K562 (cell line): ENCODE measurements around the gene TMEM89. TPM values are rescaled to one million over a fixed set of nuclear protein-coding genes. Genes with fewer than 3 reads are reported as not detected.

ENCODE experiments used
- ATAC-seq: fragments of 200-7000 bp; cut with Tn5 transposase; 3 replicates; pipeline ENCODE4 v1.9.1; 2020; ENCODE audit warnings: moderate library complexity
- BruUV-seq: library from RNA; stranded (reverse); fragments of 400-500 nt; replicated peaks from 2 replicates; lab custom pipeline; 2021; lab: Mats Ljungman, UMichigan
- CTCF ChIA-PET: fragments of 300-600 bp; formaldehyde crosslinking; extraction: SDS; loops from one replicate; lab custom pipeline; 2021; ENCODE audit warnings: low intra/inter-chr PET ratio; lab: Yijun Ruan, JAX
- POLR2A ChIA-PET: fragments of 300-600, 350-650 bp; sonication (Branson Sonifier 250); formaldehyde crosslinking; extraction: SDS; loops from one replicate; lab custom pipeline; 2021; ENCODE audit warnings: antibody characterized with exemption, inconsistent platforms; lab: Yijun Ruan, JAX
- DNase-seq, 4 experiments: peaks; one replicate each; pipeline versions ENCODE4 v3.0.0 to v3.0.0-alpha.2; 2011 to 2018; ENCODE audit warnings: low spot score in 3 of 4, mixed read lengths in 3 of 4; ENCODE audit errors: extremely low read depth in 1 of 4
- FAIRE-seq: peaks from 2 replicates; lab custom pipeline; 2011; peaks lifted over from hg19 to GRCh38; lab: Jason Lieb, UNC
- H2AFZ ChIP-seq: 2 replicates; pipeline ENCODE4 v1.6.0; 2011; ENCODE audit warnings: low read depth, low read length, control low read depth, inconsistent platforms
- H3K27ac ChIP-seq: fragments of 200-600 bp; 3 replicates; pipeline ENCODE4 v1.8.0; 2011; ENCODE audit warnings: low read depth, mild to moderate bottlenecking, control low read depth, inconsistent platforms, low read length, moderate library complexity, mixed read lengths; ENCODE audit errors: extremely low read depth
- H3K27me3 ChIP-seq, 2 experiments: fragments of 300-600 bp in 1 of 2; 2 replicates in 1 of 2; 3 replicates in 1 of 2; pipeline versions ENCODE4 v1.6.0 to v1.8.0; 2011; ENCODE audit warnings: inconsistent platforms in 2 of 2, low read length in 2 of 2, mild to moderate bottlenecking in 1 of 2, mixed read lengths in 1 of 2, moderate library complexity in 1 of 2; ENCODE audit not compliant: control insufficient read depth in 2 of 2, insufficient read depth in 2 of 2
- H3K36me3 ChIP-seq: fragments of 300-600 bp; 3 replicates; pipeline ENCODE4 v1.8.0; 2011; ENCODE audit warnings: mild to moderate bottlenecking, low read length, inconsistent platforms; ENCODE audit not compliant: control insufficient read depth, insufficient read depth
- H3K4me1 ChIP-seq, 2 experiments: fragments of 200-600 bp in 1 of 2; replicated peaks in 1 of 2; 2 replicates in 1 of 2; 3 replicates in 1 of 2; pipeline versions ENCODE4 v1.5.1 to v1.8.0; 2011; ENCODE audit warnings: inconsistent platforms in 2 of 2, low read length in 2 of 2, mild to moderate bottlenecking in 1 of 2, mixed read lengths in 1 of 2, moderate library complexity in 1 of 2; ENCODE audit not compliant: control insufficient read depth in 2 of 2, insufficient read depth in 2 of 2
- H3K4me2 ChIP-seq: 2 replicates; pipeline ENCODE4 v1.6.1; 2011; ENCODE audit warnings: low read length, control low read depth, inconsistent platforms, mixed read lengths; ENCODE audit not compliant: insufficient read depth
- H3K4me3 ChIP-seq: fragments of 200-600 bp; sonication (generic), shearing (Covaris generic); 2 replicates; pipeline ENCODE4 v1.5.1; 2016; ENCODE audit warnings: control low read depth, inconsistent platforms
- H3K79me2 ChIP-seq: fragments of 200-600 bp; 3 replicates; pipeline ENCODE4 v1.8.0; 2011; ENCODE audit warnings: low read length, inconsistent platforms; ENCODE audit not compliant: control insufficient read depth, insufficient read depth
- H3K9ac ChIP-seq, 2 experiments: 2 replicates each; pipeline versions ENCODE4 v1.6.0 to v1.6.1; 2011; ENCODE audit warnings: low read depth in 2 of 2, low read length in 2 of 2, control low read depth in 1 of 2, inconsistent platforms in 1 of 2, mild to moderate bottlenecking in 1 of 2, mixed read lengths in 1 of 2; ENCODE audit not compliant: insufficient read depth in 1 of 2
- H3K9me1 ChIP-seq: one replicate; pipeline ENCODE4 v1.6.0; 2011; ENCODE audit warnings: inconsistent platforms, mild to moderate bottlenecking, low read length, moderate library complexity; ENCODE audit not compliant: control insufficient read depth, insufficient read depth
- H3K9me3 ChIP-seq: replicated peaks from 2 replicates; pipeline ENCODE4 v1.5.1; 2011; ENCODE audit warnings: low read depth, low read length, inconsistent platforms; ENCODE audit not compliant: control insufficient read depth, insufficient read depth
- H4K20me1 ChIP-seq: replicated peaks from 2 replicates; pipeline ENCODE4 v1.6.1; 2011; ENCODE audit warnings: low read length, inconsistent platforms, mixed read lengths; ENCODE audit not compliant: control insufficient read depth, insufficient read depth
- BCOR ChIP-seq: fragments of 450-650 bp; IDR thresholded peaks from 2 replicates; pipeline ENCODE4 v1.6.1; 2016
- FOS ChIP-seq: IDR thresholded peaks from 3 replicates; pipeline ENCODE4 v1.6.1; 2011; ENCODE audit not compliant: insufficient read length; ENCODE audit errors: extremely low read depth
- WGBS: fragments of 100-300 bp; shearing (Covaris generic); methylation state at CpG from one replicate; pipeline ENCODE4 v1.1.6; 2016; ENCODE audit warnings: low coverage, mixed read lengths; ENCODE audit not compliant: insufficient coverage; ENCODE audit errors: missing lambda C conversion rate; 5-methylcytosine and 5-hydroxymethylcytosine counted together
- in situ Hi-C: fragments of 300-500 bp; cut with MboI; formaldehyde crosslinking; loops from 4 replicates; pipeline ENCODE4 v1.15.0; 2018; ENCODE audit warnings: inconsistent platforms, mixed read lengths
- intact Hi-C: fragments of 100-400 bp; cut with micrococcal nuclease; formaldehyde crosslinking; loops from 2 replicates; pipeline ENCODE4 v1.14.2; 2022
- polyA plus RNA-seq, 8 experiments: library from polyadenylated mRNA; depleted of rRNA in 4 of 8; stranded (reverse) in 5 of 8; unstranded in 3 of 8; fragments of >200 nt; fragmentation: Nextera tagmentation in 2 of 8; fragmentation: Illumina TruSeq in 1 of 8; extraction: Ambion mirVana in 2 of 8; extraction: Trizol in 1 of 8; gene quantifications; 2 replicates each; pipeline versions ENCODE4 v1.2.1 to v1.2.3, GENCODE V29; 2011 to 2014; ENCODE audit warnings: inconsistent platforms in 1 of 8, missing spikeins in 1 of 8
- total RNA-seq, 7 experiments: library from RNA; depleted of rRNA in 6 of 7; stranded (reverse); fragments of >200 nt in 6 of 7; fragmentation: Illumina TruSeq in 2 of 7; extraction: Trizol in 2 of 7; gene quantifications; 2 replicates each; pipeline versions ENCODE4 v1.2.1 to v1.2.3, GENCODE V29; 2011 to 2021; ENCODE audit warnings: low replicate concordance in 1 of 7
- TF ChIP-seq, protein P1 (sequence below): sonication (generic); formaldehyde crosslinking; IDR thresholded peaks from 2 replicates; pipeline ENCODE4 v1.8.1; 2022; ENCODE audit warnings: missing genetic modification reagents

The TMEM89 gene
- total and polyA plus RNA-seq, 9 of the 15 experiments (the other 6 are each of a cell fraction or from before 2014, with no cell fraction given) = not detected

DNA sequence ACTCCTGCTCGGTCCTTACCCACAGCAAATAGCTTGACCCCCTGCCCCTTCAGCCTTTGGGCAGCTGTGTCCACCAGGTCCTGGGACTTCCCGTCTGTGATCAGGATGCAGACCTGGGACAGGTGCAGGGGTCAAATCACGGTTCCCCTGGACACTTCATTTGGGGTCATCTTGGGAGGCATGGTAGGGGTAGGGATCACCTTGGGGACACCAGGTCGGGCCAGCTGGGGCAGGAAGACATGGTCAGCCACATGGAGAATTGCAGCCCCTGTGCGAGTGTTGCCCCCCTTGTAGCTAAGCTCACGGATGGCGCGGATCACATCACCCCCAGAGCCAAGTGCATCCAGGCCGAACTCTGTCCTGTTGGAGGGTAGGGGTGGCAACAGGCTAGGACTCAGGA is 28.2 kb downstream of the TMEM89 start:
- no peaks in the 10 kb centered on the region for H4K20me1 ChIP-seq
- no peak overlapping the region for H3K4me2 ChIP-seq
- peaks cover 11% of the 10 kb centered on the region; the same call in 2 of the 3 replicates for H3K36me3 ChIP-seq
- H3K4me3 ChIP-seq = no peak overlapping the region
- intact Hi-C loops (no loop called here), in situ Hi-C loops (no loop called here)
- peaks cover 0 to 31% of the 10 kb centered on the region in 2 experiments; a peak in 3 of 5 replicates for H3K27me3 ChIP-seq
- CTCF ChIA-PET = no interaction called here
- WGBS = 29% methylated on average over 4 of the region's 9 CpGs
- DNase-seq (no peak), FAIRE-seq (no peak), ATAC-seq (no peak)
- H2AFZ ChIP-seq = no peak overlapping the region
- no peaks in the 10 kb centered on the region for H3K9me3 ChIP-seq
- H3K27ac ChIP-seq = no peak overlapping the region
- no peaks in the 10 kb centered on the region for H3K79me2 ChIP-seq
- H3K9ac ChIP-seq = 0 out of 4 replicates have a peak overlapping the region, but pooled peaks of 1 of the 2 experiments have one; percentile 9
- POLR2A ChIA-PET = interaction anchor here (1.0 kb wide), 1 partner anchor 154 kb away, joined by 4 read pairs; no protein-coding TSS in a partner anchor
- no peak for TF ChIP-seq FOS
- TF ChIP-seq BCOR = no peak
- TF ChIP-seq, protein P1, sequence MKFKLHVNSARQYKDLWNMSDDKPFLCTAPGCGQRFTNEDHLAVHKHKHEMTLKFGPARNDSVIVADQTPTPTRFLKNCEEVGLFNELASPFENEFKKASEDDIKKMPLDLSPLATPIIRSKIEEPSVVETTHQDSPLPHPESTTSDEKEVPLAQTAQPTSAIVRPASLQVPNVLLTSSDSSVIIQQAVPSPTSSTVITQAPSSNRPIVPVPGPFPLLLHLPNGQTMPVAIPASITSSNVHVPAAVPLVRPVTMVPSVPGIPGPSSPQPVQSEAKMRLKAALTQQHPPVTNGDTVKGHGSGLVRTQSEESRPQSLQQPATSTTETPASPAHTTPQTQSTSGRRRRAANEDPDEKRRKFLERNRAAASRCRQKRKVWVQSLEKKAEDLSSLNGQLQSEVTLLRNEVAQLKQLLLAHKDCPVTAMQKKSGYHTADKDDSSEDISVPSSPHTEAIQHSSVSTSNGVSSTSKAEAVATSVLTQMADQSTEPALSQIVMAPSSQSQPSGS (CRISPR knock-in tag) = no peak
- no peaks in the 10 kb centered on the region for H3K9me1 ChIP-seq
- H3K4me1 ChIP-seq = peaks cover 12 to 45% of the 10 kb centered on the region in 2 experiments; a peak in 4 of 5 replicates
- BruUV-seq = no TSS peak
